ENCODE results near the gene B3GNT5. TPM values are rescaled to one million over a fixed set of nuclear protein-coding genes. Genes with fewer than 3 reads are reported as not detected.

The B3GNT5 gene
- total and polyA plus RNA-seq, 10 of the 15 experiments (the other 5 are each of a cell fraction or from before 2014, with no cell fraction given): 0.24 to 1.1 (median 0.48) TPM

GRCh38 chr3:183283886-183284285 is 30.8 kb downstream of the B3GNT5 start:
- in situ Hi-C loops (cut with MboI): no loop called here
- no peak for FAIRE-seq
- no TSS peak for BruUV-seq (replicated peaks)
- ATAC-seq: no peak
- Histone ChIP-seq H3K4me1 (ENCODE audit: control insufficient read depth, insufficient read depth, low read length) (peaks cover 5% of the 10 kb centered on the region), H3K27me3 (replicated peaks in 1 of 2; ENCODE audit: control insufficient read depth in 2 of 2, insufficient read depth in 2 of 2, low read length in 1 of 2) (no peaks in the 10 kb centered on the region), H3K9ac (ENCODE audit: control insufficient read depth, insufficient read depth, low read length) (no peak overlapping the region), H3K36me3 (ENCODE audit: control insufficient read depth in 2 of 2, insufficient read depth in 2 of 2, low read length in 1 of 2) (no peaks in the 10 kb centered on the region), H3K4me3 (no peak overlapping the region), H3K4me2 (ENCODE audit: control insufficient read depth, insufficient read depth) (no peak overlapping the region), H3K27ac (ENCODE audit: control insufficient read depth, insufficient read depth) (no peak overlapping the region), H3K9me3 (replicated peaks; ENCODE audit: control insufficient read depth, insufficient read depth, low read length) (no peaks in the 10 kb centered on the region), H3K79me2 (ENCODE audit: control insufficient read depth, insufficient read depth, low read length) (no peaks in the 10 kb centered on the region), H2AFZ (ENCODE audit: control insufficient read depth, low read depth, low read length) (no peak overlapping the region), H4K20me1 (ENCODE audit: control insufficient read depth, insufficient read depth) (no peaks in the 10 kb centered on the region)
- DNase-seq (ENCODE audit: low read depth, low spot score): no peak
- ChIA-PET RAD21 (ENCODE audit: unreplicated experiment) (interaction anchor here (2.5 to 3.3 kb wide), 2 partner anchors 7 to 98 kb away, joined by 10 to 20 read pairs; no protein-coding TSS in a partner anchor), CTCF (interaction anchor here (0.7 to 1.3 kb wide), 3 partner anchors 98 to 568 kb away, joined by 3 read pairs; no protein-coding TSS in a partner anchor), SMC1A (ENCODE audit: uncharacterized antibody, unreplicated experiment) (interaction anchor here (1.7 to 3.2 kb wide), 4 partner anchors 24 to 98 kb away, joined by 5 to 23 read pairs (median 8); no protein-coding TSS in a partner anchor), POLR2A (interaction anchor here (2.2 kb wide), 1 partner anchor 8 kb away, joined by 10 read pairs; no protein-coding TSS in a partner anchor)
- WGBS (ENCODE audit: insufficient coverage, insufficient replicate concordance, low lambda C conversion rate, missing lambda C conversion rate): 29% methylated on average over 2 of the region's 2 CpGs
- intact Hi-C loops (cut with micrococcal nuclease; ENCODE audit: unreplicated experiment): no loop called here
- TF ChIP-seq MEF2A (IDR thresholded peaks at IDR 0.05; ENCODE audit: insufficient read depth, low read depth, low read length) (no peak), ESRRA (IDR thresholded peaks at IDR 0.05; ENCODE audit: low read length) (no peak), BCL3 (IDR thresholded peaks at IDR 0.05; ENCODE audit: borderline replicate concordance, insufficient read depth, low read depth, low read length, poor library complexity, severe bottlenecking) (no peak), NRF1 (conservative IDR thresholded peaks at IDR 0.05; ENCODE audit: low read depth, low read length) (no peak), NR2F1 (conservative IDR thresholded peaks at IDR 0.05) (no peak), KDM1A (IDR thresholded peaks at IDR 0.05; ENCODE audit: borderline replicate concordance) (no peak)
